OCI-LY7 (cell line): ENCODE data around the gene SVOPL.

ENCODE experiments used
- CTCF ChIP-seq: fragments of 200-600 bp; sonication (generic); conservative IDR thresholded peaks from 2 replicates; pipeline ENCODE4 v1.5.1; 2014; ENCODE audit warnings: mild to moderate bottlenecking, antibody characterized with exemption, low read length, moderate library complexity, mixed read lengths
- EZH2phosphoT487 ChIP-seq: fragments of 200-600 bp; sonication (generic); IDR thresholded peaks from 2 replicates; pipeline ENCODE4 v1.6.1; 2018; ENCODE audit warnings: low read depth, borderline replicate concordance, mild to moderate bottlenecking, mixed run types, antibody characterized with exemption, low read length, moderate library complexity, mixed read lengths

DNA sequence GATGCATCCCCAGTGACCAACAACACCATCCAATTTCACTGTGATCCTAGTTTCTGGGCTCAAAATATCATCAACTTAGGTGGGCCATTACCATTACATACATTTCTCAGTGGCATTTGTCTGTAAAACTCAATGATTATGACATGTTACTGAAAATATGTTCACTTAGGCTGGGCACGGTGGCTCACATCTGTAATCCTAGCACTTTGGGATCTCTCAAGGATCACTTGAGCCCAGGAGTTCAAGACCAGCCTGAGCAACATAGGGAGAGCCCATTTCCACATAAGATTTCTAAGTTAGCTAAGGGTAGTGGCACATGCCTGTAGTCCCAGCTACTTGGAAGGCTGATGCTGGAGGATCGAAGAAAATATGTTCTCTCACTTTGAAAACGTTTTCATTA is 150.1 kb downstream of the SVOPL start:
- TF ChIP-seq CTCF, result no peak
- no peak for TF ChIP-seq EZH2phosphoT487
